Measurements from ENCODE around the gene FOXN1. TPM values are rescaled to one million over a fixed set of nuclear protein-coding genes. Genes with fewer than 3 reads are reported as not detected.

FOXN1 gene
- total RNA-seq, 1 donor from 2014 or later: 1.0 TPM

- DNase-seq (ENCODE audit: extremely low spot score, unreplicated experiment): no peak
- Mint-ChIP-seq H3K4me3 (no peak overlapping the region), H3K36me3 (no peaks in the 10 kb centered on the region), H3K9me3 (no peaks in the 10 kb centered on the region), H3K4me1 (ENCODE audit: unreplicated experiment) (peaks cover 7% of the 10 kb centered on the region), H3K27me3 (peaks cover 15% of the 10 kb centered on the region), H3K27ac (no peak overlapping the region)
- TF ChIP-seq, protein P1, sequence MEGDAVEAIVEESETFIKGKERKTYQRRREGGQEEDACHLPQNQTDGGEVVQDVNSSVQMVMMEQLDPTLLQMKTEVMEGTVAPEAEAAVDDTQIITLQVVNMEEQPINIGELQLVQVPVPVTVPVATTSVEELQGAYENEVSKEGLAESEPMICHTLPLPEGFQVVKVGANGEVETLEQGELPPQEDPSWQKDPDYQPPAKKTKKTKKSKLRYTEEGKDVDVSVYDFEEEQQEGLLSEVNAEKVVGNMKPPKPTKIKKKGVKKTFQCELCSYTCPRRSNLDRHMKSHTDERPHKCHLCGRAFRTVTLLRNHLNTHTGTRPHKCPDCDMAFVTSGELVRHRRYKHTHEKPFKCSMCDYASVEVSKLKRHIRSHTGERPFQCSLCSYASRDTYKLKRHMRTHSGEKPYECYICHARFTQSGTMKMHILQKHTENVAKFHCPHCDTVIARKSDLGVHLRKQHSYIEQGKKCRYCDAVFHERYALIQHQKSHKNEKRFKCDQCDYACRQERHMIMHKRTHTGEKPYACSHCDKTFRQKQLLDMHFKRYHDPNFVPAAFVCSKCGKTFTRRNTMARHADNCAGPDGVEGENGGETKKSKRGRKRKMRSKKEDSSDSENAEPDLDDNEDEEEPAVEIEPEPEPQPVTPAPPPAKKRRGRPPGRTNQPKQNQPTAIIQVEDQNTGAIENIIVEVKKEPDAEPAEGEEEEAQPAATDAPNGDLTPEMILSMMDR (conservative IDR thresholded peaks at IDR 0.05): no peak
These were observed 8.4 kb downstream of the FOXN1 start for GRCh38 chr17:28514561-28515002.

DNA sequence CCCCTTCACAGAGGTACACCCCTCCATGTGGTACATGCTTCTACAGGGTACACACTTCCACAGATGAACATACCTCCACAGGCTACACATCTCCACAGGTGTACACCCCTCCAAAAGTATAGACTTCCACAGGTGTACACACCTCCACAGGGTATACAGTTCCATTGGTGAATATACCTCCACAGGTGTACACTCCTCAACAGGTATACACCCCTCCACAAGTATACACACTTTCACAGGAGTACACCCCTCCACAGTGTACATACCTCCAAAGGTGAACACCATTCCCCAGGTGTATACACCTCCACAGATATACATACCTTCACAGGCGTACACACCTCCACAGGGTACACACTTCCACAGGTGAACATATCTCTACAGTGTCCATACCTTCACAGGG, 9.4 kb downstream of the FOXN1 start:
- no peak overlapping the region for H3K4me3 Mint-ChIP-seq
- peaks cover 10% of the 10 kb centered on the region for H3K27me3 Mint-ChIP-seq
- no peaks in the 10 kb centered on the region for H3K36me3 Mint-ChIP-seq
- no peak for DNase-seq (ENCODE audit: extremely low spot score, unreplicated experiment)
- no peaks in the 10 kb centered on the region for H3K4me1 Mint-ChIP-seq (ENCODE audit: unreplicated experiment)
- TF ChIP-seq, protein P1 (conservative IDR thresholded peaks at IDR 0.05): no peak
- no peak overlapping the region for H3K27ac Mint-ChIP-seq
- H3K9me3 Mint-ChIP-seq: no peaks in the 10 kb centered on the region

DNA sequence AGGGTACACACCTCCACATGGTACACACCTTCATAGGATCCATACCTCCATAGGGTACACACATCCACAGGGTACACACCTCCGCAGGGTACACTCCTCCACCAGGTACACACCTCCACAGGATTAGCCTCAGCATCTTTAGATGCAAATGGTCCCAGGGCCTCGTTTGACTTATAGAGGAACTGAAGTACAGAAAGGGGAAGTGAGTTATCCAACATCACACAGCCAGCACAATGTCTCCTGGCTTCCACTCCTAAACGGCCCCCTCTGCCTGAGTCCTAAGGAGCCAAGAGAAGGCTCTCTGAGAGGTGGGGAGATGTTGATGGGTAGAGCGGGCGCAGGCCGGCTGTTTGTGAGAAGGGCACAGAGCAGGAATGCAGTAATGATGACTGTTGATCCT, 12.0 kb downstream of the FOXN1 start:
- no peak overlapping the region for H3K27ac Mint-ChIP-seq
- H3K36me3 Mint-ChIP-seq: no peaks in the 10 kb centered on the region
- no peaks in the 10 kb centered on the region for H3K9me3 Mint-ChIP-seq
- peaks cover 7% of the 10 kb centered on the region for H3K27me3 Mint-ChIP-seq
- TF ChIP-seq, protein P1 (conservative IDR thresholded peaks at IDR 0.05): no peak
- DNase-seq (ENCODE audit: extremely low spot score, unreplicated experiment): no peak
- no peak overlapping the region for H3K4me3 Mint-ChIP-seq
- H3K4me1 Mint-ChIP-seq (ENCODE audit: unreplicated experiment): peaks cover 9% of the 10 kb centered on the region

DNA sequence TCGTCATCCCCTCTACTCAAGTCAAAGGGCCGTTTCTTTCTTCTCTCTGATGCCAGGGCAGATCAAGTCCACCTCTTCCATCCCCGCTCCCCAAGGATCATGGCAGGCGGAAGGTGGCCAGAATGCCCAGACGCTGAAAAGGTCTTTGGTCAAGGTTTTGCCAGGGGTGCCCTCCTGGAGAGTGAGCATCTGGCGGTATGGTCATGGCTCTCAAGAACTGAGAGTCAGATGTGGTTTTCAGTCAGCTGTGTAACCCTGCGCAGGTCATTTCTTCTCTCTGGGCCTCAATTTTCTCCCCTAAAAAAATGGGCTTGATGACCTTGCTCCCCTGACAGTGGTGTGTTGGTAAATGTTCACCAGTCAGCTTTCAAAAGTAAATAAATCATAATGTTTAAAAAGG, 12.4 kb downstream of the FOXN1 start:
- no peak overlapping the region for H3K4me3 Mint-ChIP-seq
- peaks cover 9% of the 10 kb centered on the region for H3K4me1 Mint-ChIP-seq (ENCODE audit: unreplicated experiment)
- H3K36me3 Mint-ChIP-seq: no peaks in the 10 kb centered on the region
- H3K27me3 Mint-ChIP-seq: peaks cover 5% of the 10 kb centered on the region
- no peaks in the 10 kb centered on the region for H3K9me3 Mint-ChIP-seq
- no peak overlapping the region for H3K27ac Mint-ChIP-seq
- DNase-seq (ENCODE audit: extremely low spot score, unreplicated experiment): no peak
- TF ChIP-seq, protein P1 (conservative IDR thresholded peaks at IDR 0.05): no peak

DNA sequence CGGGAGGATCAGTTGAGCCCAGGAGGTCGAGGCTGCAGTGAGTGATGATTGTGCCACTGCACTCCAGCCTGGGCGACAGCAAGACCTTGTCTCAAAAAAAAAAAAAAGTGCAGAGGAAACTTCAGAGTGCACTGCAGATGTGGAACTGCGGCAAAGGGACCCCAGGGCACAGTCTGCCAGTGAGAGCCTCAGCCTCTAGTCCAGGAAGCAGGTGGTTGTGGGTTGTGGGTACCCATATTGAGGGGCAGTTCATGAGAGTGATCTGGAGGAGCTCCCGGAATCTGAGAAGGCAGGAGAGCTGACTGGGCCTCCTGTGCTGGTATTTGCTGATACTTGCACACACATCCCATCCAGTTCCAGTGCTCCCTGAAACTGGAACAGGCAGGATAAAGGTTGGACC, 13.1 kb downstream of the FOXN1 start:
- TF ChIP-seq, protein P1 (conservative IDR thresholded peaks at IDR 0.05): no peak
- H3K36me3 Mint-ChIP-seq: no peaks in the 10 kb centered on the region

DNA sequence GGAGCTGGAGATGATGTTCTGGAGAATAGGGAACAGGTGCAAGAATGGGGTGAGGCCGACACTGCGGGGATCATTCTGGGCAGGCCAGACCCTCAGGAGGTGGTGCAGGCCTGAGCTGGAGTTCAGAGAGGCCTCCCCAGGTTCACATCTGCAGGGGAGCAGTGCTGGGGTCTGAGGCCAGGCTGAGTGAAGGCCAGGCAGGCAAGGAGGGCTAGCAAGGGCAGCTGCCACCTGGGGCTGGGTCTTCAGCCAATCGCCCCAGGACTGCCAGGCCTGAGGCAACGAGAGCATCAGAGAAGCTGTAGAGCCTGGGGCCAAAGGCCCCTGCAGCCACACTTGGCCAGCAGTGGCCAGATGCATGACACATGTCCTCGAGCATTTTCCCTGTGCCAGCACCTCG, 14.5 kb downstream of the FOXN1 start:
- no peak overlapping the region for H3K27ac Mint-ChIP-seq
- no peaks in the 10 kb centered on the region for H3K27me3 Mint-ChIP-seq
- no peak for DNase-seq (ENCODE audit: extremely low spot score, unreplicated experiment)
- peaks cover 19% of the 10 kb centered on the region for H3K4me1 Mint-ChIP-seq (ENCODE audit: unreplicated experiment)
- no peak overlapping the region for H3K4me3 Mint-ChIP-seq
- no peaks in the 10 kb centered on the region for H3K9me3 Mint-ChIP-seq
- TF ChIP-seq, protein P1 (conservative IDR thresholded peaks at IDR 0.05): no peak
- H3K36me3 Mint-ChIP-seq: no peaks in the 10 kb centered on the region

More for the DNA sequence above, 13.1 kb downstream of the FOXN1 start:
- Mint-ChIP-seq H3K27ac (no peak overlapping the region), H3K4me1 (ENCODE audit: unreplicated experiment) (peaks cover 9% of the 10 kb centered on the region), H3K27me3 (no peaks in the 10 kb centered on the region), H3K9me3 (no peaks in the 10 kb centered on the region), H3K4me3 (no peak overlapping the region)
- DNase-seq (ENCODE audit: extremely low spot score, unreplicated experiment): no peak
